Peyer's patch (tissue), 4 donors: ENCODE measurements around the gene ANKH.
"Not testable (repeated sequence)": the region's sequence is repeated elsewhere in the genome, so short reads cannot be mapped to it uniquely, and the experiment has no call there.

ENCODE experiments used
- POLR2A ChIP-seq, 2 donors: fragments of 450-650 bp; IDR thresholded peaks; one replicate each; pipeline ENCODE4 v1.5.1; 2017; ENCODE audit warnings: antibody characterized with exemption in 2 of 2, mild to moderate bottlenecking in 2 of 2, moderate library complexity in 2 of 2
- TF ChIP-seq, protein P1 (sequence below), 6 experiments: fragments of 450-650 bp in 4 of 6; fragments of 200-600 bp in 2 of 6; sonication (generic) in 1 of 6; IDR thresholded peaks; one replicate each; pipeline ENCODE4 v1.5.1; 2017 to 2019; ENCODE audit warnings: antibody characterized with exemption in 6 of 6, mild to moderate bottlenecking in 3 of 6, moderate library complexity in 1 of 6

DNA sequence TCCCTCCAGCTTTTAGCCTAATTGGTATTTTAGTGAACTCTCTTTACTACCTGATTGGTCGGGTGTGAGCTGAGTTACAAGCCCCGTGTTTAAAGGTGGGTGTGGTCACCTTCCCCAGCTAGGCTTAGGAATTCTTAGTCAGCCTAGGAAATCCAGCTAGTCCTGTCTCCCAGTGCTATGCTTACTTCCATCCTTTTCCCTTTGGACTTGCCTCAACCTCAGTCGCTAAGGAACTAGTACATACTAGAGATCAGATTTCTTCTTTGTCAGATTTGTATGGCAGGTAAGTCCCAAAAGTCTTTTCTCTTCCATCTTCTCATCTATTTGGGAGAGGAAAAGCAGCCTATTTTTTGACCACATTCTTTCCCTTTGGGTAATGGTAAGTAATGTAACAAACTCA, 22.6 kb downstream of the ANKH start:
- TF ChIP-seq, protein P1, sequence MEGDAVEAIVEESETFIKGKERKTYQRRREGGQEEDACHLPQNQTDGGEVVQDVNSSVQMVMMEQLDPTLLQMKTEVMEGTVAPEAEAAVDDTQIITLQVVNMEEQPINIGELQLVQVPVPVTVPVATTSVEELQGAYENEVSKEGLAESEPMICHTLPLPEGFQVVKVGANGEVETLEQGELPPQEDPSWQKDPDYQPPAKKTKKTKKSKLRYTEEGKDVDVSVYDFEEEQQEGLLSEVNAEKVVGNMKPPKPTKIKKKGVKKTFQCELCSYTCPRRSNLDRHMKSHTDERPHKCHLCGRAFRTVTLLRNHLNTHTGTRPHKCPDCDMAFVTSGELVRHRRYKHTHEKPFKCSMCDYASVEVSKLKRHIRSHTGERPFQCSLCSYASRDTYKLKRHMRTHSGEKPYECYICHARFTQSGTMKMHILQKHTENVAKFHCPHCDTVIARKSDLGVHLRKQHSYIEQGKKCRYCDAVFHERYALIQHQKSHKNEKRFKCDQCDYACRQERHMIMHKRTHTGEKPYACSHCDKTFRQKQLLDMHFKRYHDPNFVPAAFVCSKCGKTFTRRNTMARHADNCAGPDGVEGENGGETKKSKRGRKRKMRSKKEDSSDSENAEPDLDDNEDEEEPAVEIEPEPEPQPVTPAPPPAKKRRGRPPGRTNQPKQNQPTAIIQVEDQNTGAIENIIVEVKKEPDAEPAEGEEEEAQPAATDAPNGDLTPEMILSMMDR (IDR thresholded peaks at IDR 0.05) = not testable (repeated sequence)
- TF ChIP-seq POLR2A (IDR thresholded peaks at IDR 0.05) = not testable (repeated sequence)
